HepG2 (cell line): ENCODE data around the gene TMEM95. TPM values are rescaled to one million over a fixed set of nuclear protein-coding genes. Genes with fewer than 3 reads are reported as not detected.

Source experiments
- FOXK2 ChIP-seq: fragments of 450-650 bp; IDR thresholded peaks from 2 replicates; pipeline ENCODE4 v1.6.1; 2016
- JUNB ChIP-seq: sonication (generic); formaldehyde crosslinking; IDR thresholded peaks from 2 replicates; pipeline ENCODE4 v1.8.0; 2022; ENCODE audit warnings: missing genetic modification reagents, mild to moderate bottlenecking, borderline replicate concordance
- NR2F6 ChIP-seq, 2 experiments: IDR thresholded peaks; 2 replicates each; pipeline ENCODE4 v1.6.1; 2016; ENCODE audit warnings: antibody characterized with exemption in 1 of 2, mild to moderate bottlenecking in 1 of 2
- POLR2AphosphoS2 ChIP-seq: IDR thresholded peaks from 2 replicates; pipeline ENCODE4 v1.6.1; 2011; ENCODE audit warnings: low read depth, low read length, improper control_type of control experiment
- SMC3 ChIP-seq: IDR thresholded peaks from 2 replicates; pipeline ENCODE4 v1.6.1; 2011; ENCODE audit warnings: low read length, improper control_type of control experiment
- TBX3 ChIP-seq: fragments of 450-650 bp; IDR thresholded peaks from 2 replicates; pipeline ENCODE4 v1.6.1; 2017; ENCODE audit warnings: antibody characterized with exemption, mild to moderate bottlenecking, inconsistent platforms, borderline replicate concordance
- ZBTB7B ChIP-seq: sonication (generic); formaldehyde crosslinking; IDR thresholded peaks from 2 replicates; pipeline ENCODE4 v1.4.0; 2020; ENCODE audit warnings: missing genetic modification reagents
- ZNF124 ChIP-seq: sonication (generic); formaldehyde crosslinking; IDR thresholded peaks from 2 replicates; pipeline ENCODE4 v1.4.0; 2020; ENCODE audit warnings: missing genetic modification reagents
- ZNF232 ChIP-seq: sonication (generic); formaldehyde crosslinking; IDR thresholded peaks from 2 replicates; pipeline ENCODE4 v1.4.0; 2020; ENCODE audit warnings: missing genetic modification reagents, borderline replicate concordance
- ZNF235 ChIP-seq: sonication (generic); formaldehyde crosslinking; IDR thresholded peaks from 2 replicates; pipeline ENCODE4 v1.8.1; 2023; ENCODE audit warnings: mild to moderate bottlenecking, missing genetic modification reagents, borderline replicate concordance
- ZNF337 ChIP-seq: sonication (generic); formaldehyde crosslinking; IDR thresholded peaks from 2 replicates; pipeline ENCODE4 v1.5.1; 2020; ENCODE audit warnings: missing genetic modification reagents, low read depth, mild to moderate bottlenecking, borderline replicate concordance
- ZNF501 ChIP-seq: sonication (generic); formaldehyde crosslinking; IDR thresholded peaks from 2 replicates; pipeline ENCODE4 v1.5.1; 2020; ENCODE audit warnings: mild to moderate bottlenecking, moderate library complexity, missing genetic modification reagents
- polyA plus RNA-seq, 8 experiments: library from polyadenylated mRNA; depleted of rRNA in 3 of 8; stranded (reverse) in 7 of 8; unstranded in 1 of 8; fragments of >200 nt; fragmentation: Illumina TruSeq in 4 of 8; extraction: Trizol in 4 of 8; gene quantifications; 2 replicates each; pipeline versions ENCODE4 v1.2.1 to v1.2.3, GENCODE V29; 2011 to 2016; ENCODE audit warnings: low read depth in 4 of 8, missing spikeins in 1 of 8, mixed read lengths in 1 of 8; ENCODE audit not compliant: insufficient read depth in 1 of 8
- total RNA-seq, 5 experiments: library from RNA; depleted of rRNA; stranded (reverse); fragments of >200 nt; fragmentation: Illumina TruSeq; extraction: Trizol; gene quantifications; 2 replicates each; pipeline ENCODE4 v1.2.3, GENCODE V29; 2016; ENCODE audit warnings: low read depth in 1 of 5
- TF ChIP-seq, protein P1 (sequence below): sonication (generic); formaldehyde crosslinking; IDR thresholded peaks from 2 replicates; pipeline ENCODE4 v1.9.0; 2021; ENCODE audit warnings: mild to moderate bottlenecking, missing genetic modification reagents
- TF ChIP-seq, protein P2 (sequence below): sonication (generic); formaldehyde crosslinking; IDR thresholded peaks from 2 replicates; pipeline ENCODE4 v1.4.0; 2020; ENCODE audit warnings: missing genetic modification reagents
- TF ChIP-seq, protein P3 (sequence below): sonication (generic); formaldehyde crosslinking; IDR thresholded peaks from 2 replicates; pipeline ENCODE4 v1.5.1; 2020; ENCODE audit warnings: mild to moderate bottlenecking, missing genetic modification reagents, moderate library complexity
- TF ChIP-seq, protein P4 (sequence below): sonication (generic); formaldehyde crosslinking; IDR thresholded peaks from 2 replicates; pipeline ENCODE4 v1.4.0; 2020; ENCODE audit warnings: mild to moderate bottlenecking, missing genetic modification reagents

The TMEM95 gene
- total and polyA plus RNA-seq, 2 of the 13 experiments (the other 11 are each of a cell fraction or from before 2014, with no cell fraction given) = not detected

DNA sequence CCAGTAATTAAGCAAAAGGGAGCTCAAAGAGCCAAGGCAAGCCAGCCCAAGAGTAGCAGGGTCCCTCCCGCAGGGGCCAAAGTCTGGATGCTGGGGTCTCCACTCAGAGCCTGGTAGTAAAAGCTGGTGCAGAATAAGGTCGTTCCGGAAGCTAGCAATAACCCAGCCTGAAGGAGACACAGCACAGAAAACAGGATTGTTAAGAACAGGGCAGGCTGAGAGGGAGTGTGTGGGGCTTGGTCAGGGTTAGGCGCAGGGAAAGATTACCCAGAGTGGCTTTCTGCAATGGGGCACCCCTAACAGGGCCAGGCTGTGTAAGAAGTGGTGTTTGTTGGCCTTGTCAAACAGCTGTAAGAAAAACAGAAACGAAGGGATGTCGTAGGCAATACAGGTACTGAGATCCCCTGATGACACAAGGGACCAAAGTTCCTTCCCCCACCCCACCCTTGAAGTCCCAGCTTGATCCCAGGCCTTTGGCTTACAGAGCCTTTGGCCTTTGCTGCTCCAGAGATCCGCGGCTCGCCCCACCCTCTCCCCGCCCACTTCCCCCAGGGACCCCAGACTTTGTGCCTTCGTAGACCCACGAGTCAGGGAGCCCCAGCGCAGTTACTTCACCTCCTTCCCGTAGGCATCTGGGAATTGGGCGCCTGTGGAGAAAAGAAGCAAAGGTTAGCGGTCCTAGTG lies 48.2 kb downstream of the TMEM95 start (continued):
- TF ChIP-seq ZNF235 (CRISPR knock-in tag) = no peak
- no peak for TF ChIP-seq TBX3
- TF ChIP-seq ZNF501 (CRISPR knock-in tag) = 0 out of 2 replicates have a peak, but pooled peaks have one; percentile 33
- TF ChIP-seq POLR2AphosphoS2 = no peak
- TF ChIP-seq ZNF337 (CRISPR knock-in tag) = no peak
- TF ChIP-seq, protein P1, sequence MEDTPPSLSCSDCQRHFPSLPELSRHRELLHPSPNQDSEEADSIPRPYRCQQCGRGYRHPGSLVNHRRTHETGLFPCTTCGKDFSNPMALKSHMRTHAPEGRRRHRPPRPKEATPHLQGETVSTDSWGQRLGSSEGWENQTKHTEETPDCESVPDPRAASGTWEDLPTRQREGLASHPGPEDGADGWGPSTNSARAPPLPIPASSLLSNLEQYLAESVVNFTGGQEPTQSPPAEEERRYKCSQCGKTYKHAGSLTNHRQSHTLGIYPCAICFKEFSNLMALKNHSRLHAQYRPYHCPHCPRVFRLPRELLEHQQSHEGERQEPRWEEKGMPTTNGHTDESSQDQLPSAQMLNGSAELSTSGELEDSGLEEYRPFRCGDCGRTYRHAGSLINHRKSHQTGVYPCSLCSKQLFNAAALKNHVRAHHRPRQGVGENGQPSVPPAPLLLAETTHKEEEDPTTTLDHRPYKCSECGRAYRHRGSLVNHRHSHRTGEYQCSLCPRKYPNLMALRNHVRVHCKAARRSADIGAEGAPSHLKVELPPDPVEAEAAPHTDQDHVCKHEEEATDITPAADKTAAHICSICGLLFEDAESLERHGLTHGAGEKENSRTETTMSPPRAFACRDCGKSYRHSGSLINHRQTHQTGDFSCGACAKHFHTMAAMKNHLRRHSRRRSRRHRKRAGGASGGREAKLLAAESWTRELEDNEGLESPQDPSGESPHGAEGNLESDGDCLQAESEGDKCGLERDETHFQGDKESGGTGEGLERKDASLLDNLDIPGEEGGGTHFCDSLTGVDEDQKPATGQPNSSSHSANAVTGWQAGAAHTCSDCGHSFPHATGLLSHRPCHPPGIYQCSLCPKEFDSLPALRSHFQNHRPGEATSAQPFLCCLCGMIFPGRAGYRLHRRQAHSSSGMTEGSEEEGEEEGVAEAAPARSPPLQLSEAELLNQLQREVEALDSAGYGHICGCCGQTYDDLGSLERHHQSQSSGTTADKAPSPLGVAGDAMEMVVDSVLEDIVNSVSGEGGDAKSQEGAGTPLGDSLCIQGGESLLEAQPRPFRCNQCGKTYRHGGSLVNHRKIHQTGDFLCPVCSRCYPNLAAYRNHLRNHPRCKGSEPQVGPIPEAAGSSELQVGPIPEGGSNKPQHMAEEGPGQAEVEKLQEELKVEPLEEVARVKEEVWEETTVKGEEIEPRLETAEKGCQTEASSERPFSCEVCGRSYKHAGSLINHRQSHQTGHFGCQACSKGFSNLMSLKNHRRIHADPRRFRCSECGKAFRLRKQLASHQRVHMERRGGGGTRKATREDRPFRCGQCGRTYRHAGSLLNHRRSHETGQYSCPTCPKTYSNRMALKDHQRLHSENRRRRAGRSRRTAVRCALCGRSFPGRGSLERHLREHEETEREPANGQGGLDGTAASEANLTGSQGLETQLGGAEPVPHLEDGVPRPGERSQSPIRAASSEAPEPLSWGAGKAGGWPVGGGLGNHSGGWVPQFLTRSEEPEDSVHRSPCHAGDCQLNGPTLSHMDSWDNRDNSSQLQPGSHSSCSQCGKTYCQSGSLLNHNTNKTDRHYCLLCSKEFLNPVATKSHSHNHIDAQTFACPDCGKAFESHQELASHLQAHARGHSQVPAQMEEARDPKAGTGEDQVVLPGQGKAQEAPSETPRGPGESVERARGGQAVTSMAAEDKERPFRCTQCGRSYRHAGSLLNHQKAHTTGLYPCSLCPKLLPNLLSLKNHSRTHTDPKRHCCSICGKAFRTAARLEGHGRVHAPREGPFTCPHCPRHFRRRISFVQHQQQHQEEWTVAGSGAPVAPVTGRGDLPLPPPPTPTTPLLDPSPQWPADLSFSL (CRISPR knock-in tag) = no peak
- no peak for TF ChIP-seq FOXK2
- TF ChIP-seq SMC3 = no peak
- no peak for TF ChIP-seq ZNF232
- TF ChIP-seq, protein P2, sequence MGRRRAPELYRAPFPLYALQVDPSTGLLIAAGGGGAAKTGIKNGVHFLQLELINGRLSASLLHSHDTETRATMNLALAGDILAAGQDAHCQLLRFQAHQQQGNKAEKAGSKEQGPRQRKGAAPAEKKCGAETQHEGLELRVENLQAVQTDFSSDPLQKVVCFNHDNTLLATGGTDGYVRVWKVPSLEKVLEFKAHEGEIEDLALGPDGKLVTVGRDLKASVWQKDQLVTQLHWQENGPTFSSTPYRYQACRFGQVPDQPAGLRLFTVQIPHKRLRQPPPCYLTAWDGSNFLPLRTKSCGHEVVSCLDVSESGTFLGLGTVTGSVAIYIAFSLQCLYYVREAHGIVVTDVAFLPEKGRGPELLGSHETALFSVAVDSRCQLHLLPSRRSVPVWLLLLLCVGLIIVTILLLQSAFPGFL = no peak
- TF ChIP-seq NR2F6 (IDR thresholded peaks at IDR 0.05) = no peak; the same call in 1 of the 2 replicates
- peak; percentile 42; the same call in 1 of the 2 replicates for TF ChIP-seq NR2F6 (CRISPR knock-in tag; IDR thresholded peaks at IDR 0.05)
- TF ChIP-seq, protein P3, sequence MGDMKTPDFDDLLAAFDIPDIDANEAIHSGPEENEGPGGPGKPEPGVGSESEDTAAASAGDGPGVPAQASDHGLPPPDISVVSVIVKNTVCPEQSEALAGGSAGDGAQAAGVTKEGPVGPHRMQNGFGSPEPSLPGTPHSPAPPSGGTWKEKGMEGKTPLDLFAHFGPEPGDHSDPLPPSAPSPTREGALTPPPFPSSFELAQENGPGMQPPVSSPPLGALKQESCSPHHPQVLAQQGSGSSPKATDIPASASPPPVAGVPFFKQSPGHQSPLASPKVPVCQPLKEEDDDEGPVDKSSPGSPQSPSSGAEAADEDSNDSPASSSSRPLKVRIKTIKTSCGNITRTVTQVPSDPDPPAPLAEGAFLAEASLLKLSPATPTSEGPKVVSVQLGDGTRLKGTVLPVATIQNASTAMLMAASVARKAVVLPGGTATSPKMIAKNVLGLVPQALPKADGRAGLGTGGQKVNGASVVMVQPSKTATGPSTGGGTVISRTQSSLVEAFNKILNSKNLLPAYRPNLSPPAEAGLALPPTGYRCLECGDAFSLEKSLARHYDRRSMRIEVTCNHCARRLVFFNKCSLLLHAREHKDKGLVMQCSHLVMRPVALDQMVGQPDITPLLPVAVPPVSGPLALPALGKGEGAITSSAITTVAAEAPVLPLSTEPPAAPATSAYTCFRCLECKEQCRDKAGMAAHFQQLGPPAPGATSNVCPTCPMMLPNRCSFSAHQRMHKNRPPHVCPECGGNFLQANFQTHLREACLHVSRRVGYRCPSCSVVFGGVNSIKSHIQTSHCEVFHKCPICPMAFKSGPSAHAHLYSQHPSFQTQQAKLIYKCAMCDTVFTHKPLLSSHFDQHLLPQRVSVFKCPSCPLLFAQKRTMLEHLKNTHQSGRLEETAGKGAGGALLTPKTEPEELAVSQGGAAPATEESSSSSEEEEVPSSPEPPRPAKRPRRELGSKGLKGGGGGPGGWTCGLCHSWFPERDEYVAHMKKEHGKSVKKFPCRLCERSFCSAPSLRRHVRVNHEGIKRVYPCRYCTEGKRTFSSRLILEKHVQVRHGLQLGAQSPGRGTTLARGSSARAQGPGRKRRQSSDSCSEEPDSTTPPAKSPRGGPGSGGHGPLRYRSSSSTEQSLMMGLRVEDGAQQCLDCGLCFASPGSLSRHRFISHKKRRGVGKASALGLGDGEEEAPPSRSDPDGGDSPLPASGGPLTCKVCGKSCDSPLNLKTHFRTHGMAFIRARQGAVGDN (CRISPR knock-in tag) = peak; percentile 68
- TF ChIP-seq JUNB (CRISPR knock-in tag) = no peak
- TF ChIP-seq, protein P4, sequence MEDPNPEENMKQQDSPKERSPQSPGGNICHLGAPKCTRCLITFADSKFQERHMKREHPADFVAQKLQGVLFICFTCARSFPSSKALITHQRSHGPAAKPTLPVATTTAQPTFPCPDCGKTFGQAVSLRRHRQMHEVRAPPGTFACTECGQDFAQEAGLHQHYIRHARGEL = no peak
- no peak; the same call in 1 of the 2 replicates for TF ChIP-seq ZNF124 (CRISPR knock-in tag)
- TF ChIP-seq ZBTB7B (CRISPR knock-in tag) = peak; percentile 25; the same call in 1 of the 2 replicates
